Measurements from ENCODE around the gene BCL2L15. TPM values are rescaled to one million over a fixed set of nuclear protein-coding genes. Genes with fewer than 3 reads are reported as not detected.
A peak's percentile ranks its signal among the peaks of the same experiment; 100 is the strongest.

BCL2L15 gene
- total and polyA plus RNA-seq, 2 of the 13 experiments (the other 11 are each of a cell fraction or from before 2014, with no cell fraction given), result 0.03 to 0.27 TPM

DNA sequence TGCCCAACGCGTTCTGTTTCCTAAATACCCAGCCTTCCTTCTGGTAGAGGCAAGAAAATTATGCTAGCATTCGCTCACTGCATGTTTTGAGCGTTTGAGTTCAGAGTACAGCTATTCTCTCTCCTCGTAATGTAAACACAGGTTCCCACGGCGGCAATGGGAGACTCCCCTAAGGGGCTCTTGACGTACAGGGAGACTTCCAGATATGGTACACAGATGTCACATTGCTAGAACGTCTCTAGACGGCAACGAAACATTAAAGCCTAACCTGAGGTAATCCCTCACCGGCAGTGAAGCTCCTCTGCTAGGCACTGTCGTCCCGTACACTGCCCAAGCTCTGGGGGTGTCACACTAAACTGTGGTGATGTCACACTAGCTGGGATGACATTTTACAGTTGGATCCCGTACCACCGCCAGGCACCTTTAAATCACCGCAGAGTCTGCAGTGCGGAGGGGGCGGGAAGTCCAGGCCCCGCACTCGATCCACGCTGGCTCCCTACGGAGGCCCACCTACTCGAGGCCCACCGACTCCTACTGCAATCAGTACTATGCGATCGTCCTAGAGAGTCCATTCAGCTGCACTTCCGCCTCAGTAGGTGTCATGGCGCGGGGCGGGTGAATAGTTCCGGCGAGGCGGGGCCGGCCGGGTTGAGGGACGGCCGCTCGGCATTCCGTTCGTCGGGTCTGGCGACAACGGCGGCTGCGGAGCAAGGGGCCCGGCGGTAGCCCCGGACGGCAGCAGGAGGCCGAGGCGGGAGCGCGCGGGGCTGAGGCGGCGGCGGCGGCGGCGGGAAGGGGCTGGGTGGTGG is 41.8 kb upstream of the BCL2L15 start, which contains the start of gene HIPK1 (continued):
- 0 out of 2 replicates have a peak, but pooled peaks have one; percentile 25 for TF ChIP-seq ZSCAN20 (CRISPR knock-in tag; IDR thresholded peaks at IDR 0.05; ENCODE audit: borderline replicate concordance)
- 0 out of 2 replicates have a peak, but pooled peaks have one; percentile 71 for TF ChIP-seq TBP (CRISPR knock-in tag; IDR thresholded peaks at IDR 0.05)
- TF ChIP-seq, protein P1, sequence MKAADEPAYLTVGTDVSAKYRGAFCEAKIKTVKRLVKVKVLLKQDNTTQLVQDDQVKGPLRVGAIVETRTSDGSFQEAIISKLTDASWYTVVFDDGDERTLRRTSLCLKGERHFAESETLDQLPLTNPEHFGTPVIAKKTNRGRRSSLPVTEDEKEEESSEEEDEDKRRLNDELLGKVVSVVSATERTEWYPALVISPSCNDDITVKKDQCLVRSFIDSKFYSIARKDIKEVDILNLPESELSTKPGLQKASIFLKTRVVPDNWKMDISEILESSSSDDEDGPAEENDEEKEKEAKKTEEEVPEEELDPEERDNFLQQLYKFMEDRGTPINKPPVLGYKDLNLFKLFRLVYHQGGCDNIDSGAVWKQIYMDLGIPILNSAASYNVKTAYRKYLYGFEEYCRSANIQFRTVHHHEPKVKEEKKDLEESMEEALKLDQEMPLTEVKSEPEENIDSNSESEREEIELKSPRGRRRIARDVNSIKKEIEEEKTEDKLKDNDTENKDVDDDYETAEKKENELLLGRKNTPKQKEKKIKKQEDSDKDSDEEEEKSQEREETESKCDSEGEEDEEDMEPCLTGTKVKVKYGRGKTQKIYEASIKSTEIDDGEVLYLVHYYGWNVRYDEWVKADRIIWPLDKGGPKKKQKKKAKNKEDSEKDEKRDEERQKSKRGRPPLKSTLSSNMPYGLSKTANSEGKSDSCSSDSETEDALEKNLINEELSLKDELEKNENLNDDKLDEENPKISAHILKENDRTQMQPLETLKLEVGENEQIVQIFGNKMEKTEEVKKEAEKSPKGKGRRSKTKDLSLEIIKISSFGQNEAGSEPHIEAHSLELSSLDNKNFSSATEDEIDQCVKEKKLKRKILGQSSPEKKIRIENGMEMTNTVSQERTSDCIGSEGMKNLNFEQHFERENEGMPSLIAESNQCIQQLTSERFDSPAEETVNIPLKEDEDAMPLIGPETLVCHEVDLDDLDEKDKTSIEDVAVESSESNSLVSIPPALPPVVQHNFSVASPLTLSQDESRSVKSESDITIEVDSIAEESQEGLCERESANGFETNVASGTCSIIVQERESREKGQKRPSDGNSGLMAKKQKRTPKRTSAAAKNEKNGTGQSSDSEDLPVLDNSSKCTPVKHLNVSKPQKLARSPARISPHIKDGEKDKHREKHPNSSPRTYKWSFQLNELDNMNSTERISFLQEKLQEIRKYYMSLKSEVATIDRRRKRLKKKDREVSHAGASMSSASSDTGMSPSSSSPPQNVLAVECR (CRISPR knock-in tag; IDR thresholded peaks at IDR 0.05; ENCODE audit: borderline replicate concordance), result peak; percentile 94
- peak; percentile 93 for TF ChIP-seq KAT8 (CRISPR knock-in tag; IDR thresholded peaks at IDR 0.05)
- TF ChIP-seq, protein P2, sequence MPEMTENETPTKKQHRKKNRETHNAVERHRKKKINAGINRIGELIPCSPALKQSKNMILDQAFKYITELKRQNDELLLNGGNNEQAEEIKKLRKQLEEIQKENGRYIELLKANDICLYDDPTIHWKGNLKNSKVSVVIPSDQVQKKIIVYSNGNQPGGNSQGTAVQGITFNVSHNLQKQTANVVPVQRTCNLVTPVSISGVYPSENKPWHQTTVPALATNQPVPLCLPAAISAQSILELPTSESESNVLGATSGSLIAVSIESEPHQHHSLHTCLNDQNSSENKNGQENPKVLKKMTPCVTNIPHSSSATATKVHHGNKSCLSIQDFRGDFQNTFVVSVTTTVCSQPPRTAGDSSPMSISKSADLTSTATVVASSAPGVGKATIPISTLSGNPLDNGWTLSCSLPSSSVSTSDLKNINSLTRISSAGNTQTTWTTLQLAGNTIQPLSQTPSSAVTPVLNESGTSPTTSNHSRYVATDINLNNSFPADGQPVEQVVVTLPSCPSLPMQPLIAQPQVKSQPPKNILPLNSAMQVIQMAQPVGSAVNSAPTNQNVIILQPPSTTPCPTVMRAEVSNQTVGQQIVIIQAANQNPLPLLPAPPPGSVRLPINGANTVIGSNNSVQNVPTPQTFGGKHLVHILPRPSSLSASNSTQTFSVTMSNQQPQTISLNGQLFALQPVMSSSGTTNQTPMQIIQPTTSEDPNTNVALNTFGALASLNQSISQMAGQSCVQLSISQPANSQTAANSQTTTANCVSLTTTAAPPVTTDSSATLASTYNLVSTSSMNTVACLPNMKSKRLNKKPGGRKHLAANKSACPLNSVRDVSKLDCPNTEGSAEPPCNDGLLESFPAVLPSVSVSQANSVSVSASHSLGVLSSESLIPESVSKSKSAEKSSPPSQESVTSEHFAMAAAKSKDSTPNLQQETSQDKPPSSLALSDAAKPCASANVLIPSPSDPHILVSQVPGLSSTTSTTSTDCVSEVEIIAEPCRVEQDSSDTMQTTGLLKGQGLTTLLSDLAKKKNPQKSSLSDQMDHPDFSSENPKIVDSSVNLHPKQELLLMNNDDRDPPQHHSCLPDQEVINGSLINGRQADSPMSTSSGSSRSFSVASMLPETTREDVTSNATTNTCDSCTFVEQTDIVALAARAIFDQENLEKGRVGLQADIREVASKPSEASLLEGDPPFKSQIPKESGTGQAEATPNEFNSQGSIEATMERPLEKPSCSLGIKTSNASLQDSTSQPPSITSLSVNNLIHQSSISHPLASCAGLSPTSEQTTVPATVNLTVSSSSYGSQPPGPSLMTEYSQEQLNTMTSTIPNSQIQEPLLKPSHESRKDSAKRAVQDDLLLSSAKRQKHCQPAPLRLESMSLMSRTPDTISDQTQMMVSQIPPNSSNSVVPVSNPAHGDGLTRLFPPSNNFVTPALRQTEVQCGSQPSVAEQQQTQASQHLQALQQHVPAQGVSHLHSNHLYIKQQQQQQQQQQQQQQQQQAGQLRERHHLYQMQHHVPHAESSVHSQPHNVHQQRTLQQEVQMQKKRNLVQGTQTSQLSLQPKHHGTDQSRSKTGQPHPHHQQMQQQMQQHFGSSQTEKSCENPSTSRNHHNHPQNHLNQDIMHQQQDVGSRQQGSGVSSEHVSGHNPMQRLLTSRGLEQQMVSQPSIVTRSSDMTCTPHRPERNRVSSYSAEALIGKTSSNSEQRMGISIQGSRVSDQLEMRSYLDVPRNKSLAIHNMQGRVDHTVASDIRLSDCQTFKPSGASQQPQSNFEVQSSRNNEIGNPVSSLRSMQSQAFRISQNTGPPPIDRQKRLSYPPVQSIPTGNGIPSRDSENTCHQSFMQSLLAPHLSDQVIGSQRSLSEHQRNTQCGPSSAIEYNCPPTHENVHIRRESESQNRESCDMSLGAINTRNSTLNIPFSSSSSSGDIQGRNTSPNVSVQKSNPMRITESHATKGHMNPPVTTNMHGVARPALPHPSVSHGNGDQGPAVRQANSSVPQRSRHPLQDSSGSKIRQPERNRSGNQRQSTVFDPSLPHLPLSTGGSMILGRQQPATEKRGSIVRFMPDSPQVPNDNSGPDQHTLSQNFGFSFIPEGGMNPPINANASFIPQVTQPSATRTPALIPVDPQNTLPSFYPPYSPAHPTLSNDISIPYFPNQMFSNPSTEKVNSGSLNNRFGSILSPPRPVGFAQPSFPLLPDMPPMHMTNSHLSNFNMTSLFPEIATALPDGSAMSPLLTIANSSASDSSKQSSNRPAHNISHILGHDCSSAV (CRISPR knock-in tag; IDR thresholded peaks at IDR 0.05; ENCODE audit: borderline replicate concordance), result no peak
- TF ChIP-seq ZNF792 (CRISPR knock-in tag; IDR thresholded peaks at IDR 0.05), result 0 out of 2 replicates have a peak, but pooled peaks have one; percentile 33
- TF ChIP-seq, protein P3, sequence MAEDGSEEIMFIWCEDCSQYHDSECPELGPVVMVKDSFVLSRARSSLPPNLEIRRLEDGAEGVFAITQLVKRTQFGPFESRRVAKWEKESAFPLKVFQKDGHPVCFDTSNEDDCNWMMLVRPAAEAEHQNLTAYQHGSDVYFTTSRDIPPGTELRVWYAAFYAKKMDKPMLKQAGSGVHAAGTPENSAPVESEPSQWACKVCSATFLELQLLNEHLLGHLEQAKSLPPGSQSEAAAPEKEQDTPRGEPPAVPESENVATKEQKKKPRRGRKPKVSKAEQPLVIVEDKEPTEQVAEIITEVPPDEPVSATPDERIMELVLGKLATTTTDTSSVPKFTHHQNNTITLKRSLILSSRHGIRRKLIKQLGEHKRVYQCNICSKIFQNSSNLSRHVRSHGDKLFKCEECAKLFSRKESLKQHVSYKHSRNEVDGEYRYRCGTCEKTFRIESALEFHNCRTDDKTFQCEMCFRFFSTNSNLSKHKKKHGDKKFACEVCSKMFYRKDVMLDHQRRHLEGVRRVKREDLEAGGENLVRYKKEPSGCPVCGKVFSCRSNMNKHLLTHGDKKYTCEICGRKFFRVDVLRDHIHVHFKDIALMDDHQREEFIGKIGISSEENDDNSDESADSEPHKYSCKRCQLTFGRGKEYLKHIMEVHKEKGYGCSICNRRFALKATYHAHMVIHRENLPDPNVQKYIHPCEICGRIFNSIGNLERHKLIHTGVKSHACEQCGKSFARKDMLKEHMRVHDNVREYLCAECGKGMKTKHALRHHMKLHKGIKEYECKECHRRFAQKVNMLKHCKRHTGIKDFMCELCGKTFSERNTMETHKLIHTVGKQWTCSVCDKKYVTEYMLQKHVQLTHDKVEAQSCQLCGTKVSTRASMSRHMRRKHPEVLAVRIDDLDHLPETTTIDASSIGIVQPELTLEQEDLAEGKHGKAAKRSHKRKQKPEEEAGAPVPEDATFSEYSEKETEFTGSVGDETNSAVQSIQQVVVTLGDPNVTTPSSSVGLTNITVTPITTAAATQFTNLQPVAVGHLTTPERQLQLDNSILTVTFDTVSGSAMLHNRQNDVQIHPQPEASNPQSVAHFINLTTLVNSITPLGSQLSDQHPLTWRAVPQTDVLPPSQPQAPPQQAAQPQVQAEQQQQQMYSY (CRISPR knock-in tag; IDR thresholded peaks at IDR 0.05), result 0 out of 2 replicates have a peak, but pooled peaks have one; percentile 14
- TF ChIP-seq ZNF468 (CRISPR knock-in tag; IDR thresholded peaks at IDR 0.05), result no peak
- peak; percentile 86 for TF ChIP-seq HCFC1 (IDR thresholded peaks at IDR 0.05; ENCODE audit: low read depth, low read length)
- TF ChIP-seq MZF1 (CRISPR knock-in tag; IDR thresholded peaks at IDR 0.05; ENCODE audit: borderline replicate concordance), result no peak
- TF ChIP-seq ZNF777 (CRISPR knock-in tag; IDR thresholded peaks at IDR 0.05), result peak; percentile 58
- TF ChIP-seq SRSF1 (optimal IDR thresholded peaks at IDR 0.05; ENCODE audit: low read depth, low read length), result no peak

All from HepG2 (cell line).